SH-SY5Y (cell line): ENCODE data around the gene CAMK2D.

ENCODE experiments used
- GATA2 ChIP-seq: IDR thresholded peaks from 2 replicates; pipeline ENCODE4 v1.6.1; 2011; ENCODE audit warnings: mild to moderate bottlenecking, low read depth, low read length
- GATA3 ChIP-seq: IDR thresholded peaks from 2 replicates; pipeline ENCODE4 v1.6.1; 2011; ENCODE audit warnings: low read depth, mild to moderate bottlenecking, low read length, moderate library complexity

GRCh38 chr4:113725963-113726362 is 35.6 kb downstream of the CAMK2D start:
- TF ChIP-seq GATA2 (no peak), GATA3 (no peak)
